ENCODE results near the gene HNRNPU. TPM values are rescaled to one million over a fixed set of nuclear protein-coding genes. Genes with fewer than 3 reads are reported as not detected.
"Not testable (repeated sequence)": the region's sequence is repeated elsewhere in the genome, so short reads cannot be mapped to it uniquely, and the experiment has no call there.

Gene HNRNPU
- total RNA-seq, 1 donor from 2014 or later: 85.2 TPM

GRCh38 chr1:244843148-244843978, 21.0 kb downstream of the HNRNPU start:
- ATAC-seq (no peak), DNase-seq (ENCODE audit: low spot score) (no peak)

- ATAC-seq (peak; percentile 40), DNase-seq (ENCODE audit: low spot score) (no peak)
These were observed 22.9 kb downstream of the HNRNPU start for GRCh38 chr1:244841273-244841927.

GRCh38 chr1:244840219-244840794, 24.0 kb downstream of the HNRNPU start:
- DNase-seq (ENCODE audit: low spot score) (no peak), ATAC-seq (no peak)

- ATAC-seq (no peak), DNase-seq (ENCODE audit: low spot score) (no peak)
These were observed 24.7 kb downstream of the HNRNPU start for GRCh38 chr1:244839656-244840055.

- DNase-seq (ENCODE audit: low spot score): no peak
- ATAC-seq: no peak
These were observed 26.6 kb downstream of the HNRNPU start for GRCh38 chr1:244837597-244838258.

GRCh38 chr1:244836584-244836983, 27.8 kb downstream of the HNRNPU start:
- ATAC-seq (no peak), DNase-seq (ENCODE audit: low spot score) (no peak)

GRCh38 chr1:244836135-244836521, 28.2 kb downstream of the HNRNPU start:
- ATAC-seq: peak; percentile 9
- DNase-seq (ENCODE audit: low spot score): no peak

GRCh38 chr1:244835276-244836134, 28.8 kb downstream of the HNRNPU start, which contains the start of gene COX20:
COX20 (plus strand) TSS chr1:244835658; CDS start chr1:244835715, 57 bp downstream.
- ATAC-seq (peak; percentile 85), DNase-seq (ENCODE audit: low spot score) (peak; percentile 94)

GRCh38 chr1:244834543-244835275, 29.6 kb downstream of the HNRNPU start:
- no peak for DNase-seq (ENCODE audit: low spot score)
- no peak for ATAC-seq

- peak; percentile 60 for DNase-seq (ENCODE audit: low spot score)
These were observed 30.4 kb downstream of the HNRNPU start for GRCh38 chr1:244833734-244834542.

GRCh38 chr1:244833260-244833659, 31.1 kb downstream of the HNRNPU start:
- ATAC-seq; DNase-seq (ENCODE audit: low spot score): not testable (repeated sequence)

More at GRCh38 chr1:244833734-244834542, 30.4 kb downstream of the HNRNPU start:
- peak; percentile 21 for ATAC-seq

- DNase-seq (ENCODE audit: low spot score) (no peak), ATAC-seq (no peak)
These were observed 33.7 kb downstream of the HNRNPU start for GRCh38 chr1:244830639-244831038.

- ATAC-seq (no peak), DNase-seq (ENCODE audit: low spot score) (no peak)
These were observed 37.6 kb downstream of the HNRNPU start for GRCh38 chr1:244826712-244827111.

- DNase-seq (ENCODE audit: low spot score) (no peak), ATAC-seq (no peak)
These were observed 41.5 kb downstream of the HNRNPU start for GRCh38 chr1:244822878-244823277.

GRCh38 chr1:244821134-244821533, 43.2 kb downstream of the HNRNPU start:
- ATAC-seq (no peak), DNase-seq (ENCODE audit: low spot score) (no peak)

GRCh38 chr1:244820131-244820530, 44.2 kb downstream of the HNRNPU start:
- DNase-seq (ENCODE audit: low spot score): no peak
- ATAC-seq: no peak

- ATAC-seq (no peak), DNase-seq (ENCODE audit: low spot score) (no peak)
These were observed 46.9 kb downstream of the HNRNPU start for GRCh38 chr1:244817415-244817894.

GRCh38 chr1:244815600-244816099, 48.7 kb downstream of the HNRNPU start:
- ATAC-seq: no peak
- DNase-seq (ENCODE audit: low spot score): no peak

Data from left lobe of liver (tissue), 2 donors.